Esophagus muscularis mucosa (tissue), 4 donors: ENCODE measurements around the gene LTBP2. TPM values are rescaled to one million over a fixed set of nuclear protein-coding genes. Genes with fewer than 3 reads are reported as not detected.

ENCODE experiments used
- DNase-seq: peaks from one replicate; pipeline ENCODE4 v3.0.0-alpha.2; 2017; ENCODE audit errors: extremely low spot score
- H3K27ac ChIP-seq, 4 donors: fragments of 200-600 bp; sonication (generic); replicated peaks in 1 of 4; 1 replicate in 3 of 4; 2 replicates in 1 of 4; pipeline ENCODE4 v1.5.1; 2016 to 2019; ENCODE audit warnings: mild to moderate bottlenecking in 1 of 4
- H3K27me3 ChIP-seq, 4 donors: fragments of 200-600 bp; sonication (generic); one replicate each; pipeline versions ENCODE4 v1.5.1 to v1.6.0; 2016 to 2019
- H3K36me3 ChIP-seq, 4 donors: fragments of 200-600 bp; sonication (generic); one replicate each; pipeline ENCODE4 v1.5.1; 2016 to 2019
- H3K4me1 ChIP-seq, 4 donors: fragments of 200-600 bp; sonication (generic); one replicate each; pipeline ENCODE4 v1.5.1; 2016 to 2019
- H3K4me3 ChIP-seq, 4 donors: fragments of 200-600 bp; sonication (generic); 1 replicate in 2 of 4; 2 replicates in 2 of 4; pipeline ENCODE4 v1.5.1; 2016 to 2019; ENCODE audit warnings: mild to moderate bottlenecking in 4 of 4, moderate library complexity in 1 of 4
- H3K9me3 ChIP-seq, 4 donors: fragments of 200-600 bp; sonication (generic); 1 replicate in 3 of 4; 2 replicates in 1 of 4; pipeline ENCODE4 v1.5.1; 2016 to 2019
- EP300 ChIP-seq: sonication (generic); formaldehyde crosslinking; IDR thresholded peaks from one replicate; pipeline ENCODE4 v1.6.1; 2017; ENCODE audit warnings: antibody characterized with exemption
- POLR2A ChIP-seq: fragments of 450-650 bp; IDR thresholded peaks from one replicate; pipeline ENCODE4 v1.6.1; 2017; ENCODE audit warnings: antibody characterized with exemption, moderate library complexity, mild to moderate bottlenecking, low read depth
- POLR2AphosphoS5 ChIP-seq, 2 donors: sonication (generic); formaldehyde crosslinking; IDR thresholded peaks; one replicate each; pipeline ENCODE4 v1.6.1; 2017; ENCODE audit warnings: antibody characterized with exemption in 2 of 2
- WGBS: methylation state at CpG from one replicate; pipeline ENCODE4 v1.1.5; 2018; 5-methylcytosine and 5-hydroxymethylcytosine counted together
- intact Hi-C: fragments of 100-400 bp; cut with DNase I; formaldehyde crosslinking; loops from one replicate; pipeline ENCODE4 v1.15.1; 2023
- total RNA-seq, 4 donors: library from RNA; depleted of rRNA; stranded (reverse); fragments of >200 nt; gene quantifications; one replicate each; pipeline versions ENCODE4 v1.1.0 to v1.2.1, GENCODE V29; 2016
- TF ChIP-seq, protein P1 (sequence below), 3 experiments: fragments of 200-600 bp in 2 of 3; fragments of 450-650 bp in 1 of 3; sonication (generic) in 2 of 3; IDR thresholded peaks; one replicate each; pipeline ENCODE4 v1.5.1; 2017 to 2019; ENCODE audit warnings: antibody characterized with exemption in 3 of 3, mild to moderate bottlenecking in 2 of 3, moderate library complexity in 1 of 3

Gene LTBP2
- total RNA-seq, 4 donors from 2014 or later, result 62.0 to 151 (median 109) TPM

DNA sequence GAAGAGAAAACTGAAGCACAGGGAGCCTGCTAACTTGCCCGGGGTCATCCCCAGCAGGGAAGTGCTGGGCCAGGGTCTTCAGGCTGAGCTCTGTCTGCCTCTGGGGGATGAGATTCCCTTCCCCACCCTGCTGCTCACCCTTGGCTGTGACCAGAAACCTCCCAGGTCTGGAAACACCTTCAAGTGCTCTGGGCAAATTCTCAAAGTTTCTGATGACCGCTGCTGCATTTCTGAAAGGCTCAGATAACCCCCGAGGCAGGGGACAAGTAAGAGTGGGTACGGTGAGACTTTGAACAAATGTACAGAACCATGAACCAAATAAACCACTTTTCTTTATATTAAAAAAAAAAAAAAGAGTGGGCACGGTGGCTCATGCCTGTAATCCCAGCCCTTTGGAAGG is 41.3 kb downstream of the LTBP2 start:
- H3K27ac ChIP-seq, result peak overlapping the region; percentile 78 to 91 (median 86)
- H3K4me1 ChIP-seq, result peaks cover 46 to 100% (median 93%) of the 10 kb centered on the region in 4 donors
- no peak for DNase-seq
- TF ChIP-seq, protein P1, sequence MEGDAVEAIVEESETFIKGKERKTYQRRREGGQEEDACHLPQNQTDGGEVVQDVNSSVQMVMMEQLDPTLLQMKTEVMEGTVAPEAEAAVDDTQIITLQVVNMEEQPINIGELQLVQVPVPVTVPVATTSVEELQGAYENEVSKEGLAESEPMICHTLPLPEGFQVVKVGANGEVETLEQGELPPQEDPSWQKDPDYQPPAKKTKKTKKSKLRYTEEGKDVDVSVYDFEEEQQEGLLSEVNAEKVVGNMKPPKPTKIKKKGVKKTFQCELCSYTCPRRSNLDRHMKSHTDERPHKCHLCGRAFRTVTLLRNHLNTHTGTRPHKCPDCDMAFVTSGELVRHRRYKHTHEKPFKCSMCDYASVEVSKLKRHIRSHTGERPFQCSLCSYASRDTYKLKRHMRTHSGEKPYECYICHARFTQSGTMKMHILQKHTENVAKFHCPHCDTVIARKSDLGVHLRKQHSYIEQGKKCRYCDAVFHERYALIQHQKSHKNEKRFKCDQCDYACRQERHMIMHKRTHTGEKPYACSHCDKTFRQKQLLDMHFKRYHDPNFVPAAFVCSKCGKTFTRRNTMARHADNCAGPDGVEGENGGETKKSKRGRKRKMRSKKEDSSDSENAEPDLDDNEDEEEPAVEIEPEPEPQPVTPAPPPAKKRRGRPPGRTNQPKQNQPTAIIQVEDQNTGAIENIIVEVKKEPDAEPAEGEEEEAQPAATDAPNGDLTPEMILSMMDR (IDR thresholded peaks at IDR 0.05), result no peak
- no peak for TF ChIP-seq POLR2AphosphoS5 (IDR thresholded peaks at IDR 0.05)
- H3K27me3 ChIP-seq, result no peaks in the 10 kb centered on the region
- 84% methylated on average over 5 of the region's 5 CpGs for WGBS
- no peaks in the 10 kb centered on the region for H3K9me3 ChIP-seq
- intact Hi-C loops, result no loop called here
- H3K4me3 ChIP-seq, result no peak overlapping the region
- H3K36me3 ChIP-seq, result no peaks in the 10 kb centered on the region

DNA sequence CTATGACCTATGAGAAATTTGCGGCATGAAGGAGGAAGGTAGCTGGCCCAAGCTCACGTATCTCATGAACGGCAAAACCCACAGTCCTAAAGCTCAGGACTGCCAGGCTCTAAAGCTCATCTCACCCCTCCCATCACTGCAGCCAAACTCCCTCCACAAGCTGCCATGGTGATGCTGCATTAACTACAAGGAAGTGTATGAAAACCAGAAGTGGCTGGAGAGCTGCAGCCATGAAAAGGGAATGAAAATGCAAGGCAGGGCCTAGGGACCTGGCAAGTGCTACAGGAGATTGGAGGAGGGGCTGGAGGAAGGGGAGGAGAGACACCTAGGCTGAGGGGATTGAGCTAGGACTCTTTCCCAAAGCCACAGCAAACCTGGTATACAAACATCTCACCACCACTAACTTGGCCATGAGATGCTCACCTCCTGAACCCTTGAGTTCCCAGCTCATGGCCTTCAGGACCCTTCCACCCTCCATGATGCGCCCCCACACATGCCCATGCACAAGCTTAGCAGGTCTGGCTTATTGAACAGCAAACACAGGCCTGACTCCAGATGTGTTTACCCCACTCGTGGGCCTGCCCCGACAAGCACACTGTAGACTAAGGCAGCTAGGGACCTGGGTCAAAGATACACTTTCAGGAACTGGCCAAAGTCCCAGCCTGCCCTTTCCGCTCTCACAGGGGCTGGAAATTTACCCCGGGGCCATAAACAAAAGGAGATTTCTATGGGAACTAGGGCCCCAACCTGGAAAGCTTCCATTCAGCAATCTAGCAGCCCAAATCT is 42.0 kb downstream of the LTBP2 start:
- intact Hi-C loops, result no loop called here
- H3K27me3 ChIP-seq, result no peaks in the 10 kb centered on the region
- no peak for DNase-seq
- no peaks in the 10 kb centered on the region for H3K9me3 ChIP-seq
- no peak overlapping the region for H3K4me3 ChIP-seq
- peak overlapping the region; percentile 78 to 91 (median 86) for H3K27ac ChIP-seq
- no peaks in the 10 kb centered on the region for H3K36me3 ChIP-seq
- TF ChIP-seq, protein P1 (IDR thresholded peaks at IDR 0.05), result no peak
- TF ChIP-seq EP300 (no peak), POLR2A (no peak), POLR2AphosphoS5 (IDR thresholded peaks at IDR 0.05) (no peak)
- H3K4me1 ChIP-seq, result peaks cover 46 to 97% (median 87%) of the 10 kb centered on the region in 4 donors
- 62% methylated on average over 6 of the region's 8 CpGs for WGBS

DNA sequence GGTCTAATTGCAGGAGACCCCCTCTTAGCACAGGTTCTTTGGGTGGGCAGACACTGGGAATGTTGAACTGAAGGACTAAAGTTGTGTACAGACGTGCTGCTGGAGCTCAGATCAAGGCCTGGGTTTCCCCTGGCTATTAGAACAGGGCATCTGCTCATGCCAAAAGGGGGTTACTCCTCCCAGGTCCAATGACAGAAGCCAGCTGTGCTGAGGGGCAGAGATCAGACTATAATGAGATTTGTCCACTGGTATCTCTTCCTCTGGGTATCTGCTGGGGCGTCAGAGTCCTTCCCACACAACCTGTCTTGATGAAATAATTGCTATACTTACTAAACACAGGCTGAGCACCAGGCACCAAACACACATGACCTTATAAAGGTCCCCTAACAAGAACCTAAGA is 42.6 kb downstream of the LTBP2 start:
- Histone ChIP-seq H3K27me3 (no peaks in the 10 kb centered on the region), H3K4me1 (peaks cover 42 to 91% (median 84%) of the 10 kb centered on the region in 4 donors), H3K27ac (peak overlapping the region; percentile 12 to 91 (median 81)), H3K9me3 (no peaks in the 10 kb centered on the region), H3K36me3 (no peaks in the 10 kb centered on the region), H3K4me3 (no peak overlapping the region)
- WGBS, result 47% methylated on average over 2 of the region's 2 CpGs
- no peak for DNase-seq
- TF ChIP-seq POLR2A, result no peak
- no peak for TF ChIP-seq POLR2AphosphoS5 (IDR thresholded peaks at IDR 0.05)
- TF ChIP-seq, protein P1 (IDR thresholded peaks at IDR 0.05), result no peak
- TF ChIP-seq EP300, result no peak
- intact Hi-C loops, result no loop called here

DNA sequence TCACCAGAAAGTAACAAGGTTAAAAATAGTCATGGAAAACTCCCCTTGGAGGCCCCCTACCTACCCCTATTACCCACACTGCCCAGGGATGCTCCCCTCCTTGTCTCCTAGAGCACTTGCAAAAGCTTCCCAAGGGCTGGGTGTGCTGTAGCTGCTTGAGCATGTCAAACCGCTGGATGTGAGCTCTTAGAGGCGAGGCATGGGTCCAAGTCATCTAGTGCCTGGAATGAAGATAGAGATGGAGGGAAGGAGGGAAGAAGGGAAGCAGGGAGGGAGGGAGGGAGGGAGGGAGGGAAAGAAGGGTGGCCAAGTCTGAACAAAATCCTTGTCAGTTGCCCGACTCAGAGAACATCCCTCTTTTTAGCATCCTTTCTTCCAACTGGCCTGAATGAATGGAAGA is 43.1 kb downstream of the LTBP2 start:
- Histone ChIP-seq H3K27me3 (no peaks in the 10 kb centered on the region), H3K9me3 (no peaks in the 10 kb centered on the region), H3K27ac (peak overlapping the region; percentile 12 to 91 (median 81)), H3K4me1 (peaks cover 42 to 86% (median 80%) of the 10 kb centered on the region in 4 donors), H3K36me3 (no peaks in the 10 kb centered on the region), H3K4me3 (no peak overlapping the region)
- no peak for TF ChIP-seq POLR2AphosphoS5 (IDR thresholded peaks at IDR 0.05)
- TF ChIP-seq, protein P1 (IDR thresholded peaks at IDR 0.05), result no peak
- TF ChIP-seq EP300, result no peak
- no peak for TF ChIP-seq POLR2A
- WGBS, result 37% methylated on average over 3 of the region's 3 CpGs
- intact Hi-C loops, result no loop called here
- DNase-seq, result no peak

DNA sequence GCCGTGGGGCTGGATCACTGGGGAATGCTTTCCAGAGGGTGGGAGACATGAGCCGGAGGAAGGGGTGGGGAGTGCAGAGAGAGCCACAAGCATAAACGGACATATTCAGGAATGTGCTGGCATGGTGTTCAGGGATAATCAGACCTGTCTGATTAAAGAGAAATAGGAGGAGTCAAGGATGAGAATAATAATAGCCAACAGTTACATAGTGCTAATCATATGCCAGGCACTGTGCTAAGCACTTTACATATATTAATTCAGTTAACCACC is 43.7 kb downstream of the LTBP2 start:
- H3K27me3 ChIP-seq, result no peaks in the 10 kb centered on the region
- DNase-seq, result no peak
- H3K4me3 ChIP-seq, result no peak overlapping the region
- WGBS, result 31% methylated on average over 3 of the region's 3 CpGs
- no peaks in the 10 kb centered on the region for H3K36me3 ChIP-seq
- peak overlapping the region in 3 of 4 donors; percentile 15 to 84 (median 60) for H3K27ac ChIP-seq
- H3K9me3 ChIP-seq, result no peaks in the 10 kb centered on the region
- peaks cover 39 to 84% (median 78%) of the 10 kb centered on the region in 4 donors for H3K4me1 ChIP-seq
- intact Hi-C loops, result no loop called here
- TF ChIP-seq POLR2AphosphoS5 (IDR thresholded peaks at IDR 0.05) (no peak), POLR2A (no peak)
- TF ChIP-seq, protein P1 (IDR thresholded peaks at IDR 0.05), result no peak
